Panc1 (cell line): ENCODE results near the gene MBTD1. TPM values are rescaled to one million over a fixed set of nuclear protein-coding genes. Genes with fewer than 3 reads are reported as not detected.

Source experiments
- ATAC-seq: fragments of 200-7000 bp; cut with Tn5 transposase; 2 replicates; pipeline ENCODE4 v1.9.1; 2020; ENCODE audit warnings: mild to moderate bottlenecking, moderate library complexity
- BruUV-seq: library from RNA; stranded (reverse); fragments of 400-500 nt; replicated peaks from 2 replicates; lab custom pipeline; 2021; lab: Mats Ljungman, UMichigan
- CTCF ChIA-PET: fragments of 300-600 bp; sonication (Branson Sonifier 250); formaldehyde crosslinking; loops from one replicate; lab custom pipeline; 2022; ENCODE audit warnings: antibody characterized with exemption; lab: Charles Lee
- POLR2A ChIA-PET: fragments of 300-600 bp; sonication (Branson Sonifier 250); formaldehyde crosslinking; loops from one replicate; lab custom pipeline; 2022; ENCODE audit warnings: antibody characterized with exemption; lab: Charles Lee
- DNase-seq: peaks from one replicate; pipeline ENCODE4 v3.0.0-alpha.2; 2010; ENCODE audit warnings: low read depth, low spot score
- H3K27ac ChIP-seq: 2 replicates; pipeline ENCODE4 v1.5.1; 2011; ENCODE audit warnings: mild to moderate bottlenecking, low read length, inconsistent platforms
- H3K27me3 ChIP-seq: fragments of 200-500 bp; sonication (Bioruptor generic); 2 replicates; pipeline ENCODE4 v1.6.0; 2014; ENCODE audit warnings: low read length, inconsistent platforms; ENCODE audit not compliant: control insufficient read depth, insufficient read depth
- H3K36me3 ChIP-seq: fragments of 200-500 bp; sonication (Bioruptor generic); 2 replicates; pipeline ENCODE4 v1.5.1; 2014; ENCODE audit warnings: inconsistent platforms, mild to moderate bottlenecking, low read length, moderate library complexity; ENCODE audit not compliant: control insufficient read depth, insufficient read depth
- H3K4me1 ChIP-seq: 2 replicates; pipeline ENCODE4 v1.5.1; 2011; ENCODE audit warnings: inconsistent platforms, mild to moderate bottlenecking, low read length, moderate library complexity; ENCODE audit not compliant: control insufficient read depth, insufficient read depth
- H3K4me3 ChIP-seq, 2 experiments: 2 replicates each; pipeline ENCODE4 v1.5.1; 2011 to 2012; ENCODE audit warnings: low read depth in 2 of 2, low read length in 2 of 2, mild to moderate bottlenecking in 2 of 2, inconsistent platforms in 1 of 2, moderate library complexity in 1 of 2
- H3K9me3 ChIP-seq: fragments of 200-500 bp; sonication (Bioruptor generic); 2 replicates; pipeline ENCODE4 v1.5.1; 2014; ENCODE audit warnings: low read depth, mild to moderate bottlenecking, inconsistent platforms, low read length, moderate library complexity; ENCODE audit not compliant: control insufficient read depth, insufficient read depth
- POLR2AphosphoS5 ChIP-seq: IDR thresholded peaks from 2 replicates; pipeline ENCODE4 v1.6.1; 2012; ENCODE audit warnings: mild to moderate bottlenecking, low read depth, low read length, moderate library complexity
- SIN3A ChIP-seq: IDR thresholded peaks from 2 replicates; pipeline ENCODE4 v1.6.1; 2012; ENCODE audit warnings: low read depth, mild to moderate bottlenecking, low read length, moderate library complexity, borderline replicate concordance; ENCODE audit not compliant: insufficient read depth
- TCF7L2 ChIP-seq: IDR thresholded peaks from 2 replicates; pipeline ENCODE4 v1.6.1; 2011; ENCODE audit warnings: mild to moderate bottlenecking, low read depth, low read length, inconsistent platforms
- in situ Hi-C: cut with HindIII; loops from 2 replicates; pipeline ENCODE4 v1.10.0; 2016; ENCODE audit warnings: low sequenced_read_pairs, low pct_unique_long_range_greater_than_20kb
- intact Hi-C: fragments of 100-400 bp; cut with micrococcal nuclease; formaldehyde crosslinking; loops from one replicate; pipeline ENCODE4 v1.10.0; 2022; ENCODE audit not compliant: unreplicated experiment
- total RNA-seq: library from RNA; stranded (reverse); gene quantifications from one replicate; pipeline ENCODE4 v1.2.1, GENCODE V29; 2021; ENCODE audit not compliant: unreplicated experiment
- TF ChIP-seq, protein P1 (sequence below), 2 experiments: IDR thresholded peaks; 2 replicates each; pipeline ENCODE4 v1.6.1; 2011 to 2012; ENCODE audit warnings: low read depth in 2 of 2, control low read depth in 1 of 2, low read length in 1 of 2, mild to moderate bottlenecking in 1 of 2, moderate library complexity in 1 of 2; ENCODE audit not compliant: insufficient read depth in 1 of 2
- TF ChIP-seq, protein P2 (sequence below): fragments of 450-650 bp; IDR thresholded peaks from 2 replicates; pipeline ENCODE4 v1.5.1; 2017; ENCODE audit warnings: mild to moderate bottlenecking

The MBTD1 gene
- total RNA-seq, 1 experiment from 2014 or later = 16.6 TPM

DNA sequence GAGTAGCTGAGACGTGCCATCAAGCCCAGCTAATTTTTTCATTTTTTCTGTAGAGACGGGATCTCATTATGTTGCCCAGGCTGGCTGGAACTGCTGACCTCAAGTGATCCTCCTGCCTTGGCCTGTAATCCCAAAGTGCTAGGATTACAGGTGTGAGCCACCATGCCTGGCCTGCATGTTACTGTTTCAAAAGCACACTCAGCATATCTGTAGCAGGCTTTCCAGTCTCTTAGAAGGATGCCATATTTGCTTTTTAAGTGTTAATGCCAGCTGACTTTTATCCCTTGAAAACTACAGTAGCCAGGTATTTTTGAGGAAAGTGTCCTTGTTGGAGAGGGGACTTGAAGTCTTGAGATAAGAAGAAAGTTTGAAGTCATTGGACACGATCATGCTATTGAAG lies 123.9 kb downstream of the MBTD1 start:
- in situ Hi-C loops = no loop called here
- DNase-seq (no peak), ATAC-seq (no peak)

DNA sequence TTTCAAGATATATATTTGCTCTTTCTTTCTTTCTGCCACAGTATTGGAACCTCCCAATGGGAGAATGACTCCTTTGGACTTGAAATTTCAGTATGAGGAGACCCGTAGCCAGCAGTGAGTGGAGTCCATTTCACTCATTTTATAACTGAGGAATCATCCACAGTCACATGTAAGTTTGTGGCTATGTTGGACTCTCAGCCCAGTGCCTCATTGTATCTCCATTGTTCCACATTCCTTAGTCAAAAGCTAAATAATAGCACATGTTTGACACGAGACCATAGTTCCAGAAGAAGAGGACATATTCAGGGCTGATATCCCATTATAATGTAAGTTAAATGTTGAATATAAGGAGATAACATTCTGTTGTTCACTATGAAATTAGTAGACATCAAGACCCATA lies 126.5 kb downstream of the MBTD1 start:
- in situ Hi-C loops (no loop called here), intact Hi-C loops (no loop called here)
- ChIA-PET CTCF (no interaction called here), POLR2A (no interaction called here)
- ATAC-seq = no peak; the same call in 1 of the 2 replicates
- Histone ChIP-seq H3K9me3 (no peaks in the 10 kb centered on the region), H3K4me3 (no peak overlapping the region), H3K27me3 (no peaks in the 10 kb centered on the region), H3K4me1 (no peaks in the 10 kb centered on the region; the same call in 1 of the 2 replicates), H3K36me3 (no peaks in the 10 kb centered on the region), H3K27ac (no peak overlapping the region)
- BruUV-seq = no TSS peak
- TF ChIP-seq POLR2AphosphoS5 (no peak), TCF7L2 (no peak), SIN3A (no peak)
- TF ChIP-seq, protein P1, sequence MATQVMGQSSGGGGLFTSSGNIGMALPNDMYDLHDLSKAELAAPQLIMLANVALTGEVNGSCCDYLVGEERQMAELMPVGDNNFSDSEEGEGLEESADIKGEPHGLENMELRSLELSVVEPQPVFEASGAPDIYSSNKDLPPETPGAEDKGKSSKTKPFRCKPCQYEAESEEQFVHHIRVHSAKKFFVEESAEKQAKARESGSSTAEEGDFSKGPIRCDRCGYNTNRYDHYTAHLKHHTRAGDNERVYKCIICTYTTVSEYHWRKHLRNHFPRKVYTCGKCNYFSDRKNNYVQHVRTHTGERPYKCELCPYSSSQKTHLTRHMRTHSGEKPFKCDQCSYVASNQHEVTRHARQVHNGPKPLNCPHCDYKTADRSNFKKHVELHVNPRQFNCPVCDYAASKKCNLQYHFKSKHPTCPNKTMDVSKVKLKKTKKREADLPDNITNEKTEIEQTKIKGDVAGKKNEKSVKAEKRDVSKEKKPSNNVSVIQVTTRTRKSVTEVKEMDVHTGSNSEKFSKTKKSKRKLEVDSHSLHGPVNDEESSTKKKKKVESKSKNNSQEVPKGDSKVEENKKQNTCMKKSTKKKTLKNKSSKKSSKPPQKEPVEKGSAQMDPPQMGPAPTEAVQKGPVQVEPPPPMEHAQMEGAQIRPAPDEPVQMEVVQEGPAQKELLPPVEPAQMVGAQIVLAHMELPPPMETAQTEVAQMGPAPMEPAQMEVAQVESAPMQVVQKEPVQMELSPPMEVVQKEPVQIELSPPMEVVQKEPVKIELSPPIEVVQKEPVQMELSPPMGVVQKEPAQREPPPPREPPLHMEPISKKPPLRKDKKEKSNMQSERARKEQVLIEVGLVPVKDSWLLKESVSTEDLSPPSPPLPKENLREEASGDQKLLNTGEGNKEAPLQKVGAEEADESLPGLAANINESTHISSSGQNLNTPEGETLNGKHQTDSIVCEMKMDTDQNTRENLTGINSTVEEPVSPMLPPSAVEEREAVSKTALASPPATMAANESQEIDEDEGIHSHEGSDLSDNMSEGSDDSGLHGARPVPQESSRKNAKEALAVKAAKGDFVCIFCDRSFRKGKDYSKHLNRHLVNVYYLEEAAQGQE (IDR thresholded peaks at IDR 0.05; ENCODE audit: insufficient read depth in 1 of 2, low read depth in 2 of 2, low read length in 1 of 2) = no peak
- TF ChIP-seq, protein P2, sequence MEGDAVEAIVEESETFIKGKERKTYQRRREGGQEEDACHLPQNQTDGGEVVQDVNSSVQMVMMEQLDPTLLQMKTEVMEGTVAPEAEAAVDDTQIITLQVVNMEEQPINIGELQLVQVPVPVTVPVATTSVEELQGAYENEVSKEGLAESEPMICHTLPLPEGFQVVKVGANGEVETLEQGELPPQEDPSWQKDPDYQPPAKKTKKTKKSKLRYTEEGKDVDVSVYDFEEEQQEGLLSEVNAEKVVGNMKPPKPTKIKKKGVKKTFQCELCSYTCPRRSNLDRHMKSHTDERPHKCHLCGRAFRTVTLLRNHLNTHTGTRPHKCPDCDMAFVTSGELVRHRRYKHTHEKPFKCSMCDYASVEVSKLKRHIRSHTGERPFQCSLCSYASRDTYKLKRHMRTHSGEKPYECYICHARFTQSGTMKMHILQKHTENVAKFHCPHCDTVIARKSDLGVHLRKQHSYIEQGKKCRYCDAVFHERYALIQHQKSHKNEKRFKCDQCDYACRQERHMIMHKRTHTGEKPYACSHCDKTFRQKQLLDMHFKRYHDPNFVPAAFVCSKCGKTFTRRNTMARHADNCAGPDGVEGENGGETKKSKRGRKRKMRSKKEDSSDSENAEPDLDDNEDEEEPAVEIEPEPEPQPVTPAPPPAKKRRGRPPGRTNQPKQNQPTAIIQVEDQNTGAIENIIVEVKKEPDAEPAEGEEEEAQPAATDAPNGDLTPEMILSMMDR = no peak
- no peak for DNase-seq

More for the DNA sequence above, 123.9 kb downstream of the MBTD1 start:
- no TSS peak for BruUV-seq
- Histone ChIP-seq H3K27ac (no peak overlapping the region), H3K36me3 (no peaks in the 10 kb centered on the region), H3K27me3 (no peaks in the 10 kb centered on the region), H3K4me3 (no peak overlapping the region), H3K4me1 (no peaks in the 10 kb centered on the region; the same call in 1 of the 2 replicates), H3K9me3 (no peaks in the 10 kb centered on the region)
- intact Hi-C loops = no loop called here
- TF ChIP-seq SIN3A = no peak
- TF ChIP-seq, protein P1 (IDR thresholded peaks at IDR 0.05; ENCODE audit: insufficient read depth in 1 of 2, low read depth in 2 of 2, low read length in 1 of 2) = no peak
- TF ChIP-seq POLR2AphosphoS5 = no peak
- TF ChIP-seq TCF7L2 = no peak
- TF ChIP-seq, protein P2 = no peak
- CTCF ChIA-PET = interaction anchor here (0.8 kb wide), 1 partner anchor 11 kb away, joined by 4 read pairs; no protein-coding TSS in a partner anchor
- POLR2A ChIA-PET = interaction anchor here (0.7 kb wide), 1 partner anchor 96 kb away, joined by 4 read pairs; no protein-coding TSS in a partner anchor
